SU-DHL-6 (cell line): ENCODE results near the gene SLN.

Experiments
- H2AFZ ChIP-seq: fragments of 200-600 bp; sonication (generic); 2 replicates; pipeline ENCODE4 v1.6.1; 2014; ENCODE audit warnings: low read depth, mild to moderate bottlenecking, moderate library complexity, mixed read lengths, antibody characterized with exemption, low read length; ENCODE audit not compliant: severe bottlenecking
- H3F3A ChIP-seq: fragments of 200-600 bp; shearing (Covaris generic); 2 replicates; pipeline ENCODE4 v1.6.0; 2016; ENCODE audit warnings: antibody characterized with exemption, mild to moderate bottlenecking; ENCODE audit not compliant: insufficient read depth
- H3K27ac ChIP-seq: fragments of 200-600 bp; sonication (generic); 2 replicates; pipeline ENCODE4 v1.5.1; 2016; ENCODE audit warnings: low read depth, mild to moderate bottlenecking, low read length, moderate library complexity, mixed read lengths
- H3K27me3 ChIP-seq: fragments of 200-600 bp; sonication (generic), shearing (Covaris generic); 2 replicates; pipeline ENCODE4 v1.6.0; 2014; ENCODE audit warnings: mild to moderate bottlenecking, low read length
- H3K36me3 ChIP-seq: fragments of 200-600 bp; sonication (generic); 2 replicates; pipeline ENCODE4 v1.6.1; 2014; ENCODE audit warnings: mild to moderate bottlenecking, low read length, mixed read lengths
- H3K4me2 ChIP-seq: fragments of 300-600, 200-600 bp; shearing (Covaris generic), sonication (generic); 2 replicates; pipeline ENCODE4 v1.6.0; 2014; ENCODE audit warnings: low read length, low read depth, mild to moderate bottlenecking; ENCODE audit not compliant: poor library complexity, severe bottlenecking
- H3K4me3 ChIP-seq: fragments of 200-600 bp; sonication (generic); 2 replicates; pipeline ENCODE4 v1.5.1; 2014; ENCODE audit warnings: antibody characterized with exemption, low read length, mild to moderate bottlenecking, mixed read lengths; ENCODE audit not compliant: insufficient read depth, poor library complexity, severe bottlenecking
- H3K79me2 ChIP-seq: fragments of 200-600 bp; sonication (generic); 2 replicates; pipeline ENCODE4 v1.6.1; 2014; ENCODE audit warnings: mild to moderate bottlenecking, low read length, moderate library complexity; ENCODE audit not compliant: insufficient read depth
- H3K9ac ChIP-seq: fragments of 200-600 bp; sonication (generic); 2 replicates; pipeline ENCODE4 v1.7.0; 2014; ENCODE audit warnings: mild to moderate bottlenecking, low read length
- H3K9me2 ChIP-seq: fragments of 200-600 bp; sonication (generic); replicated peaks from 2 replicates; pipeline ENCODE4 v1.6.1; 2014; ENCODE audit warnings: low read length; ENCODE audit not compliant: insufficient read depth
- H3K9me3 ChIP-seq: fragments of 200-600 bp; sonication (generic); 2 replicates; pipeline ENCODE4 v1.6.1; 2014; ENCODE audit warnings: low read length, mixed read lengths; ENCODE audit not compliant: insufficient read depth
- H4K20me1 ChIP-seq: fragments of 200-600 bp; sonication (generic); 2 replicates; pipeline ENCODE4 v1.6.1; 2014; ENCODE audit warnings: low read depth, mild to moderate bottlenecking, antibody characterized with exemption, low read length, moderate library complexity, mixed read lengths
- EZH2phosphoT487 ChIP-seq: fragments of 200-600 bp; sonication (generic), shearing (Covaris generic); conservative IDR thresholded peaks from 2 replicates; pipeline ENCODE4 v1.6.1; 2018; ENCODE audit warnings: mild to moderate bottlenecking, antibody characterized with exemption, low read length, moderate library complexity, mixed read lengths
- TF ChIP-seq, protein P1 (sequence below): fragments of 200-600 bp; sonication (generic); IDR thresholded peaks from one replicate; pipeline ENCODE4 v1.5.1; 2017; ENCODE audit warnings: antibody characterized with exemption, mild to moderate bottlenecking, low read length, moderate library complexity; ENCODE audit not compliant: insufficient read depth, poor library complexity, severe bottlenecking

Gene SLN

DNA sequence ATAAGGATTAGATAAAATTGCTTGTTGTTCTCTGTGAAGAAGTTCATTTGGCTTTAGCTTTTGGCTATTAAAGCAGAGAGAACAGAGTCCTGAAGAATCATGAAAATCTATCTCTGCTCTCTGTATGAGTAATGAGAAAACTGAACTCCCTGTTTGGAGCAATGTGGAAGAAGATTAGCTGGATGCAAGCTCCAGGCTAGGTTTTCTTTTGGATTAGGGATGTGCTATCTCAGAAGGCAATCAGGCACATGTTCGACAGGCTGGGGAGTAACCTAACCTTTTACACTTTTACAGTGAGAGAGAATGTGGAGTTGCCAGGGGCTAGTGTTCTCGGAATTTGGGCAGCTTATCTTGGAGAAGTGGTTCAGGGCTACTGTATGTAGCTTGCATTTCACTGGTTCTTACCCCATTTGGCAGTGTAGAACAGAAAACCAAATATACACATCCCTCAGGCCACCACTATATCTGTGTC, 8.5 kb upstream of the SLN start:
- Histone ChIP-seq H3K9me3 (no peaks in the 10 kb centered on the region), H2AFZ (no peak overlapping the region), H3K79me2 (no peaks in the 10 kb centered on the region), H3K9me2 (no peaks in the 10 kb centered on the region), H3K27me3 (peaks cover 3% of the 10 kb centered on the region; the same call in 1 of the 2 replicates), H4K20me1 (no peaks in the 10 kb centered on the region), H3K9ac (no peak overlapping the region), H3K36me3 (no peaks in the 10 kb centered on the region), H3K4me3 (no peak overlapping the region), H3F3A (no peaks in the 10 kb centered on the region), H3K4me2 (no peak overlapping the region), H3K27ac (no peak overlapping the region)
- no peak for TF ChIP-seq EZH2phosphoT487
- TF ChIP-seq, protein P1, sequence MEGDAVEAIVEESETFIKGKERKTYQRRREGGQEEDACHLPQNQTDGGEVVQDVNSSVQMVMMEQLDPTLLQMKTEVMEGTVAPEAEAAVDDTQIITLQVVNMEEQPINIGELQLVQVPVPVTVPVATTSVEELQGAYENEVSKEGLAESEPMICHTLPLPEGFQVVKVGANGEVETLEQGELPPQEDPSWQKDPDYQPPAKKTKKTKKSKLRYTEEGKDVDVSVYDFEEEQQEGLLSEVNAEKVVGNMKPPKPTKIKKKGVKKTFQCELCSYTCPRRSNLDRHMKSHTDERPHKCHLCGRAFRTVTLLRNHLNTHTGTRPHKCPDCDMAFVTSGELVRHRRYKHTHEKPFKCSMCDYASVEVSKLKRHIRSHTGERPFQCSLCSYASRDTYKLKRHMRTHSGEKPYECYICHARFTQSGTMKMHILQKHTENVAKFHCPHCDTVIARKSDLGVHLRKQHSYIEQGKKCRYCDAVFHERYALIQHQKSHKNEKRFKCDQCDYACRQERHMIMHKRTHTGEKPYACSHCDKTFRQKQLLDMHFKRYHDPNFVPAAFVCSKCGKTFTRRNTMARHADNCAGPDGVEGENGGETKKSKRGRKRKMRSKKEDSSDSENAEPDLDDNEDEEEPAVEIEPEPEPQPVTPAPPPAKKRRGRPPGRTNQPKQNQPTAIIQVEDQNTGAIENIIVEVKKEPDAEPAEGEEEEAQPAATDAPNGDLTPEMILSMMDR: no peak

DNA sequence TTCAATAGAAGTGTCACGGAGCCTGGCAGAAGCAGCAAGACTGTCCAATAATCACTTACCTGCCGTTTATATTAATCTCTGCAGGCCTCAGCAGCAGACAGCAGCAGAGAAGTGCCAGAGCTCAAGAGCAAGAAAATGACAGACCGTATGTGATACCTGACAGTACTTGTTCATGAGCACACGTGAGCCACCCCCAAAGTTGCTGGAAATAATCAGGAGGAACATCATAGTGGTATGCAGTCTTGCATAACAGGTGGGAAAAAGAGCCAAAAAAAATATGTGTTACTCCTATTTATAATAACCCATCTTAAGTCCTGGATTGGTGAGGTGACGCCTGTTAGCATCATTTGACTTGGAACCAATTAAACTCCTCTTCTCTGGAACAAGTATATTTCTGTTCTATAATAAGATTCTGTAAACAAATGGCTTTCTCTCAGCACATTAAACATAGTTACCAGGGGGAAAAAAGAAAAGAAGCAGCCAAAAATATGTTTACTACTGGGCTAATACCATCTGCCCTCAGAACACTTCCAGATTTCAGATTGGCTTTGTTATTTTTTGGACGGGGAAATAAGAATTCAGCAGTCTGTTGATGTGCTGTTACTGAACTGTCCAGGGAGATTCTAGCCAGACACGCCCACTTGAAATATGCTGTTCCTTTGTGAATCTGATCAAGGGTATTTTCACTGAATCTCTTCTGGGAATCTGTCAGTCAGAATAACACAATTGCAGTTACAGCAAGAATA, 7.9 kb upstream of the SLN start:
- Histone ChIP-seq H3K27ac (no peak overlapping the region), H2AFZ (no peak overlapping the region), H3K4me2 (no peak overlapping the region), H3K9me3 (no peaks in the 10 kb centered on the region), H4K20me1 (no peaks in the 10 kb centered on the region), H3K9ac (no peak overlapping the region), H3K4me3 (no peak overlapping the region), H3K9me2 (no peaks in the 10 kb centered on the region), H3F3A (no peaks in the 10 kb centered on the region), H3K36me3 (no peaks in the 10 kb centered on the region), H3K79me2 (no peaks in the 10 kb centered on the region), H3K27me3 (peaks cover 3% of the 10 kb centered on the region; the same call in 1 of the 2 replicates)
- no peak for TF ChIP-seq EZH2phosphoT487
- TF ChIP-seq, protein P1: no peak

DNA sequence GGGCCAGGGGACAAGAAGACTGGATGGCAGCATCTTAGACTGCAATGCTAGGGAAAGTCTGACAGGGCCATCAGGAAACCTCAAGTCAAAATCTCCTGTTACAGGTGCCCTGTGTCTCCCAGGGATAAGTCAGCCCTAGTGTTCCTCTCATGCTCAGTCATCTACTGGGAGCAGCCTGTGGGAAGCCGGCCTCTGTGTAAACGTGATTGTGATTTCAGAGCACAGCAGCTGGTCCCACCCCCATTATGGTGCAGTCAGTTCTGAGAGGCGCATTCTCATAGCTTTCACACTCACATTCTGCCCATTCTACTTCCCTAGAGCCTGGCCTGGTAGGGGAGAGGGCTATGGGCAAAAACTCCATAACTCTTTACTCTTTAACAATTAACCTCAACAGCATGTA, 7.2 kb upstream of the SLN start:
- Histone ChIP-seq H3K4me2 (no peak overlapping the region), H3K9ac (no peak overlapping the region), H3K36me3 (no peaks in the 10 kb centered on the region), H4K20me1 (no peaks in the 10 kb centered on the region), H3K4me3 (no peak overlapping the region), H3K27me3 (peaks cover 3% of the 10 kb centered on the region; the same call in 1 of the 2 replicates), H3K9me2 (no peaks in the 10 kb centered on the region), H3K79me2 (no peaks in the 10 kb centered on the region), H3F3A (no peaks in the 10 kb centered on the region), H3K9me3 (no peaks in the 10 kb centered on the region), H3K27ac (no peak overlapping the region), H2AFZ (no peak overlapping the region)
- TF ChIP-seq, protein P1: no peak
- no peak for TF ChIP-seq EZH2phosphoT487
